ENCODE measurements around the gene TRIM24. TPM values are rescaled to one million over a fixed set of nuclear protein-coding genes. Genes with fewer than 3 reads are reported as not detected.
"Not testable (repeated sequence)": the region's sequence is repeated elsewhere in the genome, so short reads cannot be mapped to it uniquely, and the experiment has no call there.

TRIM24 gene
- total RNA-seq, 1 experiment from 2014 or later, result 28.4 TPM

DNA sequence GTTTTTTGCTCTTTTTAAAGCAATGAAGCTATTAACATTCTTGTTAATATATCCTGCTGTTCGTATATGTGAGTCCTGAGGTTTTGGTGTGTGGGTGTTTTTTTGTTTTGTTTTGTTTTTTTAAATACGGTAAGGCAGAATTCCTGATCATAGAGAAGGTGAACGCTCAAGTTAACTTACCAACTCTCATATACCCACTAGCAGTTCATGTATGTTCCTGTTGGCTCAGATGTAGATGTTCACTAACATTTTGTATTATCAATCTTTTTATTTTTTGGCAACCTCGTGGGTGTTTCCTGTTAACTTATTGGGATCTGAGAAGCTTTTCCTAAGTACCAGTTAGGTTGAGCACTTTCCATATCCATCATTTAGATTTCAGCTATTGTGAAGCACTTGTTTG is 20.5 kb downstream of the TRIM24 start:
- no TSS peak for BruUV-seq (replicated peaks)
- Histone ChIP-seq H3K4me1 (ENCODE audit: control insufficient read depth, insufficient read depth, low read length) (peaks cover 17% of the 10 kb centered on the region), H3K27ac (ENCODE audit: low read length) (no peak overlapping the region), H3K36me3 (ENCODE audit: control insufficient read depth, insufficient read depth, low read length) (no peaks in the 10 kb centered on the region), H3K9me3 (ENCODE audit: control insufficient read depth, insufficient read depth, low read depth, low read length) (no peaks in the 10 kb centered on the region), H3K4me3 (ENCODE audit: low read depth in 2 of 2, low read length in 2 of 2) (no peak overlapping the region), H3K27me3 (ENCODE audit: control insufficient read depth, insufficient read depth, low read length) (no peaks in the 10 kb centered on the region)
- ChIA-PET CTCF (no interaction called here), POLR2A (interaction anchor here (0.6 kb wide), 1 partner anchor 8 kb away, joined by 4 read pairs; no protein-coding TSS in a partner anchor)
- ATAC-seq, result no peak
- no peak for DNase-seq (ENCODE audit: low read depth, low spot score)
- in situ Hi-C loops (cut with HindIII; ENCODE audit: low pct_unique_long_range_greater_than_20kb, low sequenced_read_pairs), result no loop called here
- TF ChIP-seq, protein P1, sequence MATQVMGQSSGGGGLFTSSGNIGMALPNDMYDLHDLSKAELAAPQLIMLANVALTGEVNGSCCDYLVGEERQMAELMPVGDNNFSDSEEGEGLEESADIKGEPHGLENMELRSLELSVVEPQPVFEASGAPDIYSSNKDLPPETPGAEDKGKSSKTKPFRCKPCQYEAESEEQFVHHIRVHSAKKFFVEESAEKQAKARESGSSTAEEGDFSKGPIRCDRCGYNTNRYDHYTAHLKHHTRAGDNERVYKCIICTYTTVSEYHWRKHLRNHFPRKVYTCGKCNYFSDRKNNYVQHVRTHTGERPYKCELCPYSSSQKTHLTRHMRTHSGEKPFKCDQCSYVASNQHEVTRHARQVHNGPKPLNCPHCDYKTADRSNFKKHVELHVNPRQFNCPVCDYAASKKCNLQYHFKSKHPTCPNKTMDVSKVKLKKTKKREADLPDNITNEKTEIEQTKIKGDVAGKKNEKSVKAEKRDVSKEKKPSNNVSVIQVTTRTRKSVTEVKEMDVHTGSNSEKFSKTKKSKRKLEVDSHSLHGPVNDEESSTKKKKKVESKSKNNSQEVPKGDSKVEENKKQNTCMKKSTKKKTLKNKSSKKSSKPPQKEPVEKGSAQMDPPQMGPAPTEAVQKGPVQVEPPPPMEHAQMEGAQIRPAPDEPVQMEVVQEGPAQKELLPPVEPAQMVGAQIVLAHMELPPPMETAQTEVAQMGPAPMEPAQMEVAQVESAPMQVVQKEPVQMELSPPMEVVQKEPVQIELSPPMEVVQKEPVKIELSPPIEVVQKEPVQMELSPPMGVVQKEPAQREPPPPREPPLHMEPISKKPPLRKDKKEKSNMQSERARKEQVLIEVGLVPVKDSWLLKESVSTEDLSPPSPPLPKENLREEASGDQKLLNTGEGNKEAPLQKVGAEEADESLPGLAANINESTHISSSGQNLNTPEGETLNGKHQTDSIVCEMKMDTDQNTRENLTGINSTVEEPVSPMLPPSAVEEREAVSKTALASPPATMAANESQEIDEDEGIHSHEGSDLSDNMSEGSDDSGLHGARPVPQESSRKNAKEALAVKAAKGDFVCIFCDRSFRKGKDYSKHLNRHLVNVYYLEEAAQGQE (IDR thresholded peaks at IDR 0.05; ENCODE audit: insufficient read depth in 1 of 2, low read depth in 2 of 2, low read length in 1 of 2), result no peak
- intact Hi-C loops (cut with micrococcal nuclease; ENCODE audit: unreplicated experiment), result no loop called here

DNA sequence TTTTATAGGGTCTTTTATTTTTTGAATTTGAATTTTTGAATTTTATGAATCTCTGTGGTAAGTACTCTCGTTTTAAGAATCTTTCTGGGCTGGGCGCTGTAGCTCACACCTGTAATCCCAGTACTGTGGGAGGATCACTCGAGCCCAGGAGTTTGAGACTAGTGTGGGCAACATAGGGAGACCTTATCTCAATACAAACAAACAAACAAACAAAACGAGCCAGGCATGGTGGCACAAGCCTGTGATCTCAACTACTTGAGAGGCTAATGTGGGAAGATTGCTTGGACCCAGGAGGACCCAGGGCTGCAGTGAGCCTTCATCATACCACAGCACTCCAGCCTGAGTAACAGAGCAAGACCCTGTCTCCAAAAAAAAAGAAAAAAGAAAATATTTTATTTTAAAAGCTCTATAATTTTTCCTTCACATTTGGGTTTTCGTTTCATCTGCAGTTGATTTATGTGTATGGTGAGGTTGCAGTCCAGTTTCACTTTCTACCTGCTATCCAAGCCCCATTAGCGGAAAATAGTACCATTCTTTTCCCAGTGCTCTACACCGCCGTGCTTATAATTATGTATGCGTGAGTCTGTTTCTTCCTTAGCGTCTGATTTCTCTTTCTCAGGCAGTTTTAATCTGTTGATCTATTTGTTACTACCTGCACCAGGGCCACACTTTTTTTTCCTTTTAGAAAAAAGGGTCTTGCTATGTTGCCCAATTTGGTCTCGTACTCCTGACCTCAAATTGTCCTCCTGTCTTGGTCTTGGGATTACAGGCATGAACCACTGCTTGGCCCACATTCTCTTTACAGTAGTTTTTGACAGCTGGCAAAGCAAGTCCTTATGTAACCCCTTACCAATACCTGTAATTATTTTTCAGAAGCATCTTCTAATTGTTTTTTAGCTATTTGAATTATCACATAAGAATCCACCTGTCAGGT is 21.7 kb downstream of the TRIM24 start:
- no peaks in the 10 kb centered on the region for H3K36me3 ChIP-seq (ENCODE audit: control insufficient read depth, insufficient read depth, low read length)
- in situ Hi-C loops (cut with HindIII; ENCODE audit: low pct_unique_long_range_greater_than_20kb, low sequenced_read_pairs), result no loop called here
- H3K27me3 ChIP-seq (ENCODE audit: control insufficient read depth, insufficient read depth, low read length), result no peaks in the 10 kb centered on the region
- ATAC-seq, result no peak; the same call in 1 of the 2 replicates
- no peak for DNase-seq (ENCODE audit: low read depth, low spot score)
- H3K27ac ChIP-seq (ENCODE audit: low read length), result no peak overlapping the region
- intact Hi-C loops (cut with micrococcal nuclease; ENCODE audit: unreplicated experiment), result no loop called here
- TF ChIP-seq POLR2AphosphoS5 (IDR thresholded peaks at IDR 0.05; ENCODE audit: low read depth, low read length) (no peak), TCF7L2 (IDR thresholded peaks at IDR 0.05; ENCODE audit: low read depth, low read length) (peak; percentile 71)
- ChIA-PET CTCF (no interaction called here), POLR2A (no interaction called here)
- no TSS peak for BruUV-seq (replicated peaks)
- no peaks in the 10 kb centered on the region for H3K9me3 ChIP-seq (ENCODE audit: control insufficient read depth, insufficient read depth, low read depth, low read length)
- H3K4me1 ChIP-seq (ENCODE audit: control insufficient read depth, insufficient read depth, low read length), result peaks cover 17% of the 10 kb centered on the region
- H3K4me3 ChIP-seq (ENCODE audit: low read depth in 2 of 2, low read length in 2 of 2), result no peak overlapping the region

DNA sequence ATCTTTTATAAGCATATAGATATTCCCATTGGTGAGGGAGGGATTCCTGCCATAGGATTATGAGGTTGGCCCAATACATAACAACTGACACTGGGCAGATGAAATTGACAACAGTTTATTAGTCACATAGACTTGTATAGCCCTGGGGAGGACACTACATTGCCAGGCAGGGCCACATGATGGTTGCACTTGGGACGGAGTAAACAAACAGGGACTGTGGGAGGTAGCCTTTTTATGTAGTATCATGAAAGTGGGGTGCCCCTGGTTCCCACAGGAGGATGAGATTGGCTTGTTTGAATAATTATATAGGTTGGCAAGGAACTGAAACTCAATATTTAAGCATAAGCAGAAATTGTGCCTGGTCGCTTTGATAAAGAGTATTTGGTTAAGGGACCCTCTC is 23.5 kb downstream of the TRIM24 start:
- ATAC-seq (no peak), DNase-seq (ENCODE audit: low read depth, low spot score) (no peak)
- no peak for TF ChIP-seq TCF7L2 (IDR thresholded peaks at IDR 0.05; ENCODE audit: low read depth, low read length)
- TF ChIP-seq POLR2AphosphoS5 (IDR thresholded peaks at IDR 0.05; ENCODE audit: low read depth, low read length), result no peak
- no peak for TF ChIP-seq SIN3A (IDR thresholded peaks at IDR 0.05; ENCODE audit: borderline replicate concordance, insufficient read depth, low read depth, low read length)
- TF ChIP-seq, protein P2, sequence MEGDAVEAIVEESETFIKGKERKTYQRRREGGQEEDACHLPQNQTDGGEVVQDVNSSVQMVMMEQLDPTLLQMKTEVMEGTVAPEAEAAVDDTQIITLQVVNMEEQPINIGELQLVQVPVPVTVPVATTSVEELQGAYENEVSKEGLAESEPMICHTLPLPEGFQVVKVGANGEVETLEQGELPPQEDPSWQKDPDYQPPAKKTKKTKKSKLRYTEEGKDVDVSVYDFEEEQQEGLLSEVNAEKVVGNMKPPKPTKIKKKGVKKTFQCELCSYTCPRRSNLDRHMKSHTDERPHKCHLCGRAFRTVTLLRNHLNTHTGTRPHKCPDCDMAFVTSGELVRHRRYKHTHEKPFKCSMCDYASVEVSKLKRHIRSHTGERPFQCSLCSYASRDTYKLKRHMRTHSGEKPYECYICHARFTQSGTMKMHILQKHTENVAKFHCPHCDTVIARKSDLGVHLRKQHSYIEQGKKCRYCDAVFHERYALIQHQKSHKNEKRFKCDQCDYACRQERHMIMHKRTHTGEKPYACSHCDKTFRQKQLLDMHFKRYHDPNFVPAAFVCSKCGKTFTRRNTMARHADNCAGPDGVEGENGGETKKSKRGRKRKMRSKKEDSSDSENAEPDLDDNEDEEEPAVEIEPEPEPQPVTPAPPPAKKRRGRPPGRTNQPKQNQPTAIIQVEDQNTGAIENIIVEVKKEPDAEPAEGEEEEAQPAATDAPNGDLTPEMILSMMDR (IDR thresholded peaks at IDR 0.05), result no peak
- TF ChIP-seq, protein P1 (IDR thresholded peaks at IDR 0.05; ENCODE audit: insufficient read depth in 1 of 2, low read depth in 2 of 2, low read length in 1 of 2), result no peak
- no peaks in the 10 kb centered on the region for H3K36me3 ChIP-seq (ENCODE audit: control insufficient read depth, insufficient read depth, low read length)
- no peak overlapping the region for H3K4me3 ChIP-seq (ENCODE audit: low read depth in 2 of 2, low read length in 2 of 2)
- peaks cover 10% of the 10 kb centered on the region for H3K4me1 ChIP-seq (ENCODE audit: control insufficient read depth, insufficient read depth, low read length)
- H3K27ac ChIP-seq (ENCODE audit: low read length), result no peak overlapping the region
- H3K9me3 ChIP-seq (ENCODE audit: control insufficient read depth, insufficient read depth, low read depth, low read length), result no peaks in the 10 kb centered on the region
- BruUV-seq (replicated peaks), result no TSS peak
- POLR2A ChIA-PET, result no interaction called here
- in situ Hi-C loops (cut with HindIII; ENCODE audit: low pct_unique_long_range_greater_than_20kb, low sequenced_read_pairs) (no loop called here), intact Hi-C loops (cut with micrococcal nuclease; ENCODE audit: unreplicated experiment) (no loop called here)
- CTCF ChIA-PET, result no interaction called here
- no peaks in the 10 kb centered on the region for H3K27me3 ChIP-seq (ENCODE audit: control insufficient read depth, insufficient read depth, low read length)

DNA sequence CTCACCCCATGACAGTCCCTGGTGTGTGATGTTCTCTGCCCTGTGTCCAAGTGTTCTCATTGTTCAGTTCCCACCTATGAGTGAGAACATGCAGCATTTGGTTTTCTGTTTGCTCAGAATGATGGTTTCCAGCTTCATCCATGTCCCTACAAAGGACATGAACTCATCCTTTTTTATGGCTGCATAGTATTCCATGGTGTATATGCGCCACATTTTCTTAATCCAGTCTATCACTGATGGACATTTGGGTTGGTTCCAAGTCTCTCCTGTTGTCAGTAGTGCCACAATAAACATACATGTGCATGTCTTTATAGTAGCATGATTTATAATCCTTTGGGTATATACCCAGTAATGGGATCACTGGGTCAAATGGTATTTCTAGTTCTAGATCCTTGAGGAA is 25.4 kb downstream of the TRIM24 start:
- ATAC-seq; H3K27ac ChIP-seq (ENCODE audit: low read length); POLR2A ChIA-PET; H3K4me3 ChIP-seq (ENCODE audit: low read depth in 2 of 2, low read length in 2 of 2); CTCF ChIA-PET; H3K36me3 ChIP-seq (ENCODE audit: control insufficient read depth, insufficient read depth, low read length); BruUV-seq (replicated peaks); H3K27me3 ChIP-seq (ENCODE audit: control insufficient read depth, insufficient read depth, low read length); H3K4me1 ChIP-seq (ENCODE audit: control insufficient read depth, insufficient read depth, low read length); H3K9me3 ChIP-seq (ENCODE audit: control insufficient read depth, insufficient read depth, low read depth, low read length); DNase-seq (ENCODE audit: low read depth, low spot score); intact Hi-C loops (cut with micrococcal nuclease; ENCODE audit: unreplicated experiment); in situ Hi-C loops (cut with HindIII; ENCODE audit: low pct_unique_long_range_greater_than_20kb, low sequenced_read_pairs): not testable (repeated sequence)

Measured in Panc1 (cell line).